Amniotic stem cell (primary cell): ENCODE data around the gene SPHK2.
"Not testable (repeated sequence)": the region's sequence is repeated elsewhere in the genome, so short reads cannot be mapped to it uniquely, and the experiment has no call there.

Source experiments
- DNase-seq: peaks from one replicate; lab custom pipeline; 2025; lab: John Stamatoyannopoulos, UW

Gene SPHK2, protein sequence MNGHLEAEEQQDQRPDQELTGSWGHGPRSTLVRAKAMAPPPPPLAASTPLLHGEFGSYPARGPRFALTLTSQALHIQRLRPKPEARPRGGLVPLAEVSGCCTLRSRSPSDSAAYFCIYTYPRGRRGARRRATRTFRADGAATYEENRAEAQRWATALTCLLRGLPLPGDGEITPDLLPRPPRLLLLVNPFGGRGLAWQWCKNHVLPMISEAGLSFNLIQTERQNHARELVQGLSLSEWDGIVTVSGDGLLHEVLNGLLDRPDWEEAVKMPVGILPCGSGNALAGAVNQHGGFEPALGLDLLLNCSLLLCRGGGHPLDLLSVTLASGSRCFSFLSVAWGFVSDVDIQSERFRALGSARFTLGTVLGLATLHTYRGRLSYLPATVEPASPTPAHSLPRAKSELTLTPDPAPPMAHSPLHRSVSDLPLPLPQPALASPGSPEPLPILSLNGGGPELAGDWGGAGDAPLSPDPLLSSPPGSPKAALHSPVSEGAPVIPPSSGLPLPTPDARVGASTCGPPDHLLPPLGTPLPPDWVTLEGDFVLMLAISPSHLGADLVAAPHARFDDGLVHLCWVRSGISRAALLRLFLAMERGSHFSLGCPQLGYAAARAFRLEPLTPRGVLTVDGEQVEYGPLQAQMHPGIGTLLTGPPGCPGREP

DNA sequence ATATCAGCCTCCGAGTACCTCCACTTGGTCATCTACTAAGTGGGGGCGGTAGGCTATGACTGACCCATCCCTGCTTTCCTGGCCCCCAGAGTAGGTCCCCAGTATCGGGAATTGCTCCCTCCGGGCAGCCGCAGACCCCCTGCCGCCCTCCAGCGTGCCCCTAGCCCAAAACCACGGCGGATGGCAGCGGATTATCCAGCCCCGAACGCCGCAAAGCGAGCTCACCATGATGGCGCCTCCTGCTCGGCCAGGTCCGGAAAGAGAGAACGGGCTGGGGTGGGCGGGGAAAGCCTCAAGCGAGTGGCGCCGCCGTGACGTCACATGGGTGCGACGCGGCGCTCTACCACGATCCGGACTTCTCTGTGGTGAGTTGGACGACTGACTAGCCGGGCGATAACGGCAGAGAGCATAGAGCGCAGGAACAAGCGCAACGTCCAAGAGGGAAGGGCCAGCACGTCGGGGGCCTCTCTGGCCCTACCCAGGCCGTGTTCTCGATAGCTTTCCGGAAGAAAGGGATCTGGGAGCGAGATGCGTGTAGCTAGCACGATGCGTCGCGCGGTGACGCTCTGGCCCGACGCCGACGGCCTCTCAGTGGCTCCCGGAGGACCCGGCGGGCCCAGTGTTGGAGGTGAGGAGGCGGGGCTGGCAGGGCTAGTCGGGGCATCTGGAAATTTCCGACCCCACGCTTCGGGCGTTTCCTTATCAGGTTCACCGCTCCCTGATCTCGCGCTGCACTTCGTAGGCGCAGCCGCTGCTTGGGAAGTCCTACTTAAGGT lies at the start of gene SPHK2, which contains the start of gene RPL18:
SPHK2 (plus strand) TSS at position 591 of the 776 bp plus-strand sequence. CDS start 1,009 bp downstream, outside the sequence.
RPL18 (minus strand) TSS at position 263 of the 776 bp plus-strand sequence; CDS start at position 228, 35 bp downstream.
- DNase-seq = peak; percentile 98

DNA sequence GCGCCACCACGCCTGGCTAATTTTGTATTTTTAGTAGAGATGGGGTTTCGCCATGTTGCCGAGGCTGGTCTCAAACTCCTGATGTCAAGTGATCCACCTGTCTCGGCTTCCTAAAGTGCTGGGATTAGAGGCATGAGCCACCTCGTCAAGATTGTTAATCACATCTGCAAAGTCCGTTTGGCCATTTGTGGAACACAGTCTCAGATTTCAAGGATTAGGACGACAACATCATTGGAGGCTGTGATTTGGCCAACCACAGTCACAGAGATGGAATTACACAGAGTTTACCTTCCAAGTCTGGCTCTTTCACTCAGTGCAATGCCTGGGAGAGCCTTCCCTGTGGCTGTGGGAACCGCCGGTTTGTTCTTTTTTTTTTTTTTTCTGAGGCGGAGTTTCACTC lies 49.5 kb upstream of the SPHK2 start:
- no peak for DNase-seq

DNA sequence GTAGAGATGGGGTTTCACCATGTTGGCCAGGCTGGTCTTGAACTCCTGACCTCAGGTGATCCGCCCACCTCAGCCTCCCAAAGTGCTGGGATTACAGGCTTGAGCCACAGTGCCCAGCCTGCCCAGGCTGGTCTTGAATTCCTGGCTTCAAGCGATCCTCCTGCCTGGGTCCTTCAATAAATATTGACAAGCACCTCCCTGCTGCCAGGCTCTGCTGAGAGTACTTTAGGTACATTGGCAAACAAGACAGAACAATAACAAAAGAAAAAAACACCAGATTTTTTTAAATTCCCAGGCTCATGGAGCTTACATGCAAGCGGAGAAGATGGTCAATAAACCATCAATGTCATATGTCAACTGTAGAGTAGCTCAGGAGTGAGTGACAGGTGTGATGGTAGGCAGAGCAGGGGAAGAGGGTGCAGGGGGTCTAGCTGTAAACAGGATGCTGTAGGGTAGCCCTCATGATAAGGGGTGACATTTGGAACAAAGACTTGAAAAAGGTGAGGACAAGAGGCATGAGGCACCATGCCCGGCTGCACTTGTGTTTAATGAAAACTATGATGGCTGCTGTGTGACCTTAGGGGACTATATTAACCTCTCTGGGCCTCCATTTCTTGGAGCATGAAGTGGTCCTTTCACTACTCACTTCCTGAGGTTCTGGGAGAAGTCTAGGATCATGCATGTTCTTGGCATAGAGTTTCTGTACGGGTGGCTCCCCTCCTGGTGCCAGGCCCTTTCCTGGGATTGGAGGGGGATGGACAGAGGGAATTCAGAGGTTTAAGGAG lies 47.7 kb upstream of the SPHK2 start:
- no peak for DNase-seq

DNA sequence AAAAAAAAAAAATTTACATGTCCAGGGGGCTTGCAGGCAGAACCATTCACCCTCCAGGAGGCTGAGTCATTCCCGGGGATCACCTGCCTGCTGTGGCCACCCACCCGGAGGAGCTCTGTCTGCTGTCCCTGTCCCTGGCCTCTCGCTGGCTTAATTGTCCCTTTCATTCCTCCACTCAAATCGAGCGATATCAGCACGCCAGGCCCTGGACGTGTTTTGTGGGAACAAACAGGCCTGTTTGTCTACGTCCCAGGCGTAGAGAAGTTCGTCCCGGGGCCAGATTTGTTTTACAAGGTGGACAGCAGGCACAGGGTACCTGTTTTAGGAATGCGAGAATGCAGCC lies 46.2 kb upstream of the SPHK2 start:
- DNase-seq = no peak

DNA sequence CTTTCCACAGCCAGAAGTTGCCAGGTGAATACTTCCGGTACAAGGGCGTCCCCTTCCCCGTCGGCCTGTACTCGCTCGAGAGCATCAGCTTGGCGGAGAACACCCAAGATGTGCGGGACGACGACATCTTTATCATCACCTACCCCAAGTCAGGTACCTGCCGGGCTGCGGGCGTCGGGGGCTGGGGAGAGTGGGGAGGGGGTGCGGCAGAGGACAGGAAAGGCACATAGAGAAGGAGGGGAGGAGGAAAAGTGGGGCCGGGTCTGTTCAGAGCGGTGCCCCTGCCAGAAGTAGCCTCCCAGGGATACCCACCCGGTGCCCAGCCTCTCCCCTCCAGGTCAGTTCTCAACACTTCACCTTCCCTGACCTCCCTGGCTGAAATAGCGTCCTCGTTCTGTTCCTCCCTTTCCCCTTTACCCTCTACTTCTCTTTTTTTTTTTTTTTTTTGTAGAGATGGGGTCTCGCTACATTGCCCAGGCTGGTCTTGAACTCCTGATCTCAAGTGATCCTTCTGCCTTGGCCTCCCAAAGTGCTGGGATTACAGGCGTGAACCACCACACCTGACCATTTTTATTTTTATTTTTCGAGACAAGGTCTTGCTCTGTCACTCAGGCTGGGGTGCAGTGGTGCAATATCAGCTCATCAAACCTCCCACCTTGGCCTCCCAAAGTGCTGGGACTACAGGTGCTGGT lies 43.2 kb upstream of the SPHK2 start:
- no peak for DNase-seq

DNA sequence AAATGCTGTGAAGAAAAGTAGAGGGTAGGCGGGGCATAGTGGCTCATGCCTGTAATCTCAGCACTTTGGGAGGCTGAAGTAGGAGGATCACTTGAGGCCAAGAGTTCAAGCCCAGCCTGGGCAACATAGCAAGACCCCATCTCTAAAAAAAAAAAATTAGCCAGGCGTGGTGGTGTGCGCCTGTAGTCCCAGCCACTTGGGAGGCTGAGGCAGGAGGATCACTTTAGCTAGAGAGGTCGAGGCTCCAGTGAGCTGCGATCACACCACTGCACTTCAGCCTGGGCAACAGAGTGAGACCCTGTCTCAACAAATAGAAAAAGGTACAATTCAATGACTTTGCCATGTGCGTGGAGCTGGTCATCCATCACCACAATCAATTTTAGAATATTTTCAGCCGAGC lies 41.4 kb upstream of the SPHK2 start:
- not testable (repeated sequence) for DNase-seq

DNA sequence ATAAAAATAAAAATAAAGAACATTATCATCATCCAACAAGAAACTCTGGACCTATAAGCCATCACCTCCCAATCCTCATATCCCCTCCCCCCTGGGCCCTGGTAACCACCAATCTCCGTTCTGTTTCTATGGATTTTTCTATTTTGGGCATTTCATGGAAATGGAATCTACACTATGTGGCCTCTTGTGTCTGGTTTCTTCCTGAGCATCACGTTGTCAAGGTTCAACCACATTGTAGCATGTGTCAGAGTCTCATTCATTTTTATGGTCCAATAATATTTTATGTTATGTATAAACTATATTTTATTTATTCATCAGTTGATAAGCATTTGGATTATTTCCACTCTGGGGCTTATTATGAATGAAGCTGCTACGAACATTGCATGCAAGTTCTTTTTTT lies 40.4 kb upstream of the SPHK2 start:
- no peak for DNase-seq

DNA sequence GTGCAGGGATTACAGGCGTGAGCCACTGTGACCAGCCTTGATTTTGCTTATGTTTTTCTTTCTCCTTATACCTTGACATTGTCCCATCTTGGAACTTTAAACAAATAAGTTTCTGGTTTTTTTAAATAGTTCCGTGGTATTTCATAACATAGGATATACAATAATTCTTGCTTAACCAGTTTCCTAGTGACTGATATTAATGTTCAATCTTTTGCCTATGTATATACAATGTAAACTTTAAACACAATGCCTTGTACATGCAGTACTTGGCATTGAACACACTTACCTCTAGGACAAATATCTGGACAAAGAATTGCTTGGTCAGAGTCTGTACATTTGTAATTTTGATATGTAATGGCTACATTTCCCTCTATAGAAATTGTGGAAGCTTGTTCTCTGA lies 37.1 kb upstream of the SPHK2 start:
- DNase-seq = no peak

DNA sequence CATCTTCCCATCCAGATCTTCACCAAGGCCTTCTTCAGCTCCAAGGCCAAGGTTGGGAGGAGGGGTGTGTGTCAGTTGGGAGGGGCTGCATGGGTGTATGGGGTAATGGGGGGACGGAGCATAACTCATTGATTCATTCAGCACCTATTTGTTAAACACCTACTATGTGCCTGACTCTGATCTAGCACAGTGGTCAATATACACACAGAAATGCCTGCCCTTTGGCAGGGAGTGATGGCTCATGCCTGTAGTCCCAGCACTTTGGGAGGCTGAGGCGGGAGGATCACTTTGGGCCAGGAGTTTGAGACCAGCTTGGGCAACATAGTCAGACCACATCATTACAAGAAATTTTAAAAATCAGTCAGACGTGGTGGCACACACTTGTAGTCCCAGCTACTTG lies 31.9 kb upstream of the SPHK2 start:
- no peak for DNase-seq

DNA sequence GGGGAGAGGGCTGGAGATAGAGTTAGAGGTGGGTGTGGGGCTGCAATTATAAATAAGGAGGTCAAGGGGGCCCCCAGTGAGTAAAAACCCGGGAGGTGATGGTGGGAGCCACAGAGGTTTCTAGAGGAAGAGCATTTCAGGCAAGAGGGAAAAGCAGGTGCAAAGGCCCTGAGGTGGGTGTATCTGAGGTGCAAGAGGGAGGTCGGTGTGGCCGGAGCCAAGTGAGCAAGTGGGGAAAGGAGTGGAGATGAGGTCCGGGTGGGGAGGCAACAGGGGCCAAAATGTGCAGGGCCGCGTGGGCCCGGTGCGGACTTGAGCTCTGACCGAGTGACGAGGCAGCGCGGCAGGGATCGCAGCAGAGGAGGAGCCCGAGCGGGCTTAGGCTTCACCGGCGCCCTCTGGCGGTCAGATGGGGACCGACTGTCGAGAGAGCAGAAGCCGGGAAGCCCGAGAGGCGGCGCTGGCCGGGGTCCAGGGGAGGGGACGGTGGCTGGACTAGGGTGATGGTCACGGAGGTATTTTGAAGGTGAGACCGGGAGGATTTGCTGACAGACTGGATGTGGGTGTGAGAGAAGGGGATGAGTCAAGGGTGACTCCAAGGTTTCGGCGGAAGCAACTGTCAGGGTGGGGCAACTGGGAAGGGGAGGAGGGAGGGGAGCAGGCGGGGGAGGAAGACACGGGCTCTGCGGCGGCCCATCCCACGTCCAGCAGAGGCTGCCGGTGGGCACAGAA lies 30.5 kb upstream of the SPHK2 start:
- peak; percentile 85 for DNase-seq

DNA sequence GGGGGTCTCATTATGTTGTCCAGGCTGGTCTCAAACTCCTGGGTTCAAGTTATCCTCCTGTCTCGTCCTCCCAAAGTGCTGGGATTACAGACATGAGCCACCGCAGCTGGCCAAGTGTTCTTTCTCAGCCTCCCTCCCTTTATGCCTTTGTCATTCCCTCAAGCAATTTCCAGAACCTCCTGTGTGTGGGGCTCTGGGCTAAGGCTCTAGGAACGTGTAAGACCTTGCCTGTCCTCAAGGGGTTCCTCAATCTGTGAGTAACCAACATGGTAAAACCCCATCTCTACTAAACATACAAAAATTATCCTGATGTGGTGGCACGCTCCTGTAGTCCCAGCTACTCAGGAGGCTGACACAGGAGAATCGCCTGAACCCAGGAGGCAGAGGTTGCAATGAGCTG lies 28.3 kb upstream of the SPHK2 start:
- no peak for DNase-seq

DNA sequence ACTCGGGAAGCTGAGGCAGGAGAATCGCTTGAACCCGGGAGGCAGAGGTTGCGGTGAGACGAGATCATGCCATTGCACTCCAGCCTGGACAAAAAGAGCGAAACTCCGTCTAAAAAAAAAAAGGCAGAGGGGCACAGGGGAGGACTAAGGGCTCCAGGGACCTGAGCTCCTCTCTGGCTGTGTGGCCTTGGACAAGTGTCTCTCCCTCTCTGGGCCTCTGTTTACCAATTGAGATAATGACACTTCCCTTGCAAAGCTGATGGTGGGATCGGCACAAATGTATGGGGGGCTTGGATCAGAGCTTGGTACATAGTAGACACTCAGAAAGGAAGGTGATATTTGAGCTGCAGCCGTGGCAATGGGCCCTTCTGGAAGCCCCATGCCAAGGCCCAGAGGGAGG lies 24.1 kb upstream of the SPHK2 start:
- no peak for DNase-seq

DNA sequence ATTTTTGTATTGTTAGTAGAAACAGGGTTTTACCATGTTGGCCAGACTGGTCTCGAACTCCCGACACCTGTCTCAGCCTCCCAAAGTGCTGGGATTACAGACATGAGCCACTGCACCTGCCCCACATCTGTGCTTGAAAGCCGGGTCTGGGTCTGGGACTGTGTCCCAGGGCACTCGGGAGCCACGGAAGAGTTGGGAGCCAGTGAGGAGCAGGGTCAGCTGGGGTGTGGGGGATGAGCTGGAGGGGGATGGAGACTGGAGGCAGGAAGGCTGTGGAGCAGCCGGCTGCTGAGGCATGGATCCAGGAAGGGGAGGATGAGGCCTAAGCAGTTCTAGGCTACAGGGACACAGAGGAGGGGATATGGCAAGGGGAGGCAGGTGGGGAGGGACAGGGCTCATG lies 23.5 kb upstream of the SPHK2 start:
- no peak for DNase-seq

DNA sequence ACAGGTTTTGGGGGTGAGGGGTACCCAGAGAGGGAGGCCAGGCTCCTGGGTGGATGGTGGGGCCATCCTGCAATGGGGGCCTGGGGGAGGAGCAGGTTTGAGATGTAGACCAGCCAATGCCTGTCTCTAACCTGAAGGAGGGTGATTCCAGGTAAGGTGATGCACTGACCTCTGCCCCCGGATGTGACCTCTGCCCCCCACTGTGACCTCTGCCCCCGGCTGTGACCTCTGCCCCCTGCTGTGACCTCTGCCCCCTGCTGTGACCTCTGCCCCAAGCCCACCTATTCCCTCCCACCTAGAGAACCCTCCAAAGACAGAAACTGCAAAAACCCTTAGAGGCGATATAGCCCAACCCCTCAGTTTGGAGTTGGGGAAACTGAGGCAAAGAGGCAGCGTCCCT lies 23.1 kb upstream of the SPHK2 start:
- no peak for DNase-seq

DNA sequence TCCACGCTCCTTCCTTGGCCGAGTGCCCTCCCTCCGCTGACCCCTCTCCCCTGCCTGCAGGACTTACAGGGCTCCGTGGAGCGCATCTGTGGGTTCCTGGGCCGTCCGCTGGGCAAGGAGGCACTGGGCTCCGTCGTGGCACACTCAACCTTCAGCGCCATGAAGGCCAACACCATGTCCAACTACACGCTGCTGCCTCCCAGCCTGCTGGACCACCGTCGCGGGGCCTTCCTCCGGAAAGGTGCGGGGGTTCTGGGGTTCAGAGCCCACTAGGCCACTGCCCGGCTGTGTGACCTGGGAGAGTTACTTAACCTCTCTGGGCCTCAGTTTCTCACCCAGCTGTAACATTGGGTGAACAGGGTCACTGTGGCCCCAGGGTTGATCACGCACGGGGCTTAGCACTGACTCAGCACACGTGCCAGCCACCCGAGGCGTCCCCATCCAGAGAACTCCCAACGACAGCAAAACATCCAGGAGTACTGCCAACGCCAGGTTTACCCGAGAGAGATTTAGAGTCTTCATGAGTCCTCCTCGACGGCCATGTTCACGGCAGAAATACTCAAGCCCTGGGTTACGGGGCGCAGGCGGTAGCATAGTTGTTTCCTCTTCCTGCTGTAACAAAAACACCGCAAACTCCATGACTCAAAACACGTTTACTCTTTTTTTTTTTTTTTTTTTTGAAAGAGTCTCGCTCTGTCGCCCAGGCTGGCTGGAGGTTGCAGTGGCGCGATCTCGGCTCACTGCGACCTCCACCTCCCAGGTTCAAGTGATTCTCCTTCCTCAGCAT lies 22.4 kb upstream of the SPHK2 start:
- DNase-seq = no peak

DNA sequence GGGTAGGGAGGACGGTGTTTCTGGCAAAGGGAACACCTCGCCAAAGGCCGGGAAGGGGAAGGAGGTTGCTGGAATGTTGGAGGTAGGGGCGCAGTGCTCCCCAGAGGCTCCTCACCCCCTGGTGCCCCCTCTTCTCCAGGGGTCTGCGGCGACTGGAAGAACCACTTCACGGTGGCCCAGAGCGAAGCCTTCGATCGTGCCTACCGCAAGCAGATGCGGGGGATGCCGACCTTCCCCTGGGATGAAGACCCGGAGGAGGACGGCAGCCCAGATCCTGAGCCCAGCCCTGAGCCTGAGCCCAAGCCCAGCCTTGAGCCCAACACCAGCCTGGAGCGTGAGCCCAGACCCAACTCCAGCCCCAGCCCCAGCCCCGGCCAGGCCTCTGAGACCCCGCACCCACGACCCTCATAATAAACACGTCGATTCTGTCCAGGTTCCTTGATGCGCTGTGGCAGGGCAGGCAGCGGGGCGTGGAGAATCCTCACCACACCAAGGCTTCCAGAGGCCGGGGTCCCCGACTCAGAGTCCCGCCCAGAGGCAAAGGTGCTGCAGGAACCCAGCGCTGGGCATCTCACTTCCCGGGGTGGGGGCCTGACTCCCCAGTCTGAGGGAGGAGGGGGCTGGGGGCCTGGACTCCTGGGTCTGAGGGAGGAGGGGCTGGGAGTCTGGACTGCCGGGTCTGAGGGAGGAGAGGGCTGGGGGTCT lies 20.2 kb upstream of the SPHK2 start:
- no peak for DNase-seq

DNA sequence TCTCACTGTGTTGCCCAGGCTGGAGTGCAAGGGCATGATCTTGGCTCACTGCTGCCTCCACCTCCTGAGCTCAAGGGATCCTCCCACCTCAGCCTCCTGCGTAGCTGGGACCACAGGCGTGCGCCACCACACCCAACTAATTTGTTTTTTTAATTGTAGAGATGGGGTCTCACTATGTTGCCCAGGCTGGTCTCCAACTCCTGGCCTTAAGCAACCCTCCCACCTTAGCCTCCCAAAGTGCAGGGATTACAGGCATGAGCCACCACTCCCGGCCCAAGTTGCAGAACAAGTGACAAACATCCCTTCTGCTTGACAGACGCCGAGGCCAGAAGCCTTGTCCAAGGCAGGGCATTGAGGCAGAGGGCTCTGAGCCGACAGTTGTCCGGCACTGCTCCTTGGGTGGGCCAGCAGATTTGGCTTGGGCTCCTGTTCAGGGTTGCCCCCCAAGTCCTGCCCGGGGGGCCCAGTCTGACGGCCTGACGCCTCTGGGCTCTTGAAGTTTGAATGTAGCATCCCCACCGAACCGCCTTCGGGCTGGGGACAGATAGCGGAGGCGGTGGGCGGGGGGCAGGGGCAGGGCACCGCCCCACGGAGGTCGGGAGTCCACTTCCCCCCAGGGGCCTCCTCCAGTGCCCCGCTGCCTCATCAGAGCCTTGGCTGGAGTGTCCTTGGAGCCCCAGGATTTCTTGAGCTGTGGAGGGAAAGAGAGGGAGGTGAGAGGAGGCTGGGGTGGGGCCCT lies 18.5 kb upstream of the SPHK2 start:
- DNase-seq = no peak

DNA sequence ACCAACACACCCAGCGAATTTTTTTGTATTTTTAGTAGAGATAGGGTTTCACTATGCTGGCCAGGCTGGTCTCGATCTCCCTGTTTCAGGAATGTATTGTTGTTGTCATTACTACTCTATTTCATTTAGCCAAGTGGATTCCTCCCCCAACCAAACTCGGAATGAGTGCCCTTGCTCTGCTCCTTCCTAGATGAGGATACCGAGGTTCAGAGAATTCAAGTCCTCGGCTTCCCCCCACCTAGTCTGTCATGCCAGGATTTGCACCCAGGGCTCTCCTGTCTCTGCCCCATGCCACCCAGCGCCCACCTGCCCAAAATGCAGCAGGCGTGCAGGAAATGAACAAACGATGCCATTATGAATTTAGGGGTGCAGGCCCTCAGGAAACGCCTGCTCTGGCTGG lies 16.3 kb upstream of the SPHK2 start:
- DNase-seq = no peak

DNA sequence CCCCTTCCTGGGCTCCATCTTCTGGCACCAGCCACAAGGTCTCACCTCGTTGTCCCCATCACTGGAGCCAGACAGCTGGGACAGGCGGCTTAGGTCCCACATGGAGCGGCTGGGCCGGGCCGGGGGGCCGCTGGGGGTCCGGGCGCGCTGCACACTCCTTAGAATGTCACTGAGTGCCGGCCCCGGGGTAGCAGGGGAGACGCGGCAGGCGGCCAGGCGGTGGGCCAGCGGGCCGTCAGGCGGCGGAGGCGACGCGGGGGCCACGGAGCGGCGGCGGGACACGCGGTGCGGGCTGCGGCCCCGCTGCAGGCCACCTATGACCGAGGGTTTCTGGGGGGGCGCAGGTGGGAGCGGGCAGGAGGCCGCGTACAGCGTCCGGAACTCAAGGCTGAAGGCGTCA lies 15.9 kb upstream of the SPHK2 start:
- no peak for DNase-seq
